Fibroblast of skin of abdomen (primary cell): ENCODE measurements around the gene HOXB2.

Experiments
- DNase-seq: peaks from one replicate; pipeline ENCODE4 v3.0.0-alpha.2; 2013

Gene HOXB2

GRCh38 chr17:48565925-48566710, 21.2 kb upstream of the HOXB2 start:
- DNase-seq, result no peak

DNA sequence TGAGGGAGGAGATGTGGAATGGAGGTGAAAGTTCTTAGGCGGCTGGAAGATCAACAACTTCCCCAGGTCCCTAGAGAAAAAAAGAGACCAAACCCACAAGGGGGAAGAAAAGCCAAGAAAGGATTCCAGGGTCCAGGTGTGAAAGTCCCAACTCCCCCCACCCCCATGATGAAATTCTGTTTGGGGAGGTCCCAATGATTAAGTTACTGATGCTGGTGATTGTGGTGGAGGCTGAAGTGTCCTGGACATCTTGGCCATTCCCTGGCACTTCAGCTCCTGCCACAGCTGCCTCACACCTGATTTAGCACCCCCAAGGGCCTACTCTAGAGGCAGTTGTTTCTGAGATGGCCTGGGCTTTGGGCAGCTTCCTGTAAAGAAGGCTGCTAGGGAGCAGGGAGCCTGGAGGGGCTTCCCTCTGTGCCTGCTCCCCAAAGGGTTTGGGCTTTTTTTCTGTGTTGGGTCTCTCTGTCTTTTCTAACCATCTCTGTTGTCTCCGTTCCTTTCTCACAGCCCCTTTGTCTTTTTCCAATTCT, 20.2 kb upstream of the HOXB2 start:
- no peak for DNase-seq

- peak; percentile 33 for DNase-seq
These were observed 19.5 kb upstream of the HOXB2 start for GRCh38 chr17:48564188-48565021.

DNA sequence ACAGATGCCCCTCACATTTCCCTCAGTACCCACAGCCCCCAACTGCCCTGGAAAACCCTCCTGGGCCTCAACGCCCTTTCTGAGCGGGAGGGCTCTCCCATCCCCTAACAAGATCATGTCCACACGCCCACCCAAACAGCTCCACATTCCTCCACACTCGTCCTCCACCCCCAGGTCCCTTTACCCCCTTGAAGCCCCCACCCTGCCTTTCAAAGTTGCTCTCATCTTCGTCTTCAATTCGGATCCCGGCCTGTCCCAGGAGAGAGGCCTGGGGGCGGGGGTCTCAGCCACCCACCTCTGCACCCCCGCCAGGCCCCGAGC, 18.9 kb upstream of the HOXB2 start:
- DNase-seq, result no peak

GRCh38 chr17:48563385-48563838, 18.5 kb upstream of the HOXB2 start:
- DNase-seq, result peak; percentile 56

GRCh38 chr17:48562934-48563333, 18.0 kb upstream of the HOXB2 start:
- DNase-seq, result no peak

- peak; percentile 92 for DNase-seq
These were observed 17.2 kb upstream of the HOXB2 start for GRCh38 chr17:48561884-48562810.

DNA sequence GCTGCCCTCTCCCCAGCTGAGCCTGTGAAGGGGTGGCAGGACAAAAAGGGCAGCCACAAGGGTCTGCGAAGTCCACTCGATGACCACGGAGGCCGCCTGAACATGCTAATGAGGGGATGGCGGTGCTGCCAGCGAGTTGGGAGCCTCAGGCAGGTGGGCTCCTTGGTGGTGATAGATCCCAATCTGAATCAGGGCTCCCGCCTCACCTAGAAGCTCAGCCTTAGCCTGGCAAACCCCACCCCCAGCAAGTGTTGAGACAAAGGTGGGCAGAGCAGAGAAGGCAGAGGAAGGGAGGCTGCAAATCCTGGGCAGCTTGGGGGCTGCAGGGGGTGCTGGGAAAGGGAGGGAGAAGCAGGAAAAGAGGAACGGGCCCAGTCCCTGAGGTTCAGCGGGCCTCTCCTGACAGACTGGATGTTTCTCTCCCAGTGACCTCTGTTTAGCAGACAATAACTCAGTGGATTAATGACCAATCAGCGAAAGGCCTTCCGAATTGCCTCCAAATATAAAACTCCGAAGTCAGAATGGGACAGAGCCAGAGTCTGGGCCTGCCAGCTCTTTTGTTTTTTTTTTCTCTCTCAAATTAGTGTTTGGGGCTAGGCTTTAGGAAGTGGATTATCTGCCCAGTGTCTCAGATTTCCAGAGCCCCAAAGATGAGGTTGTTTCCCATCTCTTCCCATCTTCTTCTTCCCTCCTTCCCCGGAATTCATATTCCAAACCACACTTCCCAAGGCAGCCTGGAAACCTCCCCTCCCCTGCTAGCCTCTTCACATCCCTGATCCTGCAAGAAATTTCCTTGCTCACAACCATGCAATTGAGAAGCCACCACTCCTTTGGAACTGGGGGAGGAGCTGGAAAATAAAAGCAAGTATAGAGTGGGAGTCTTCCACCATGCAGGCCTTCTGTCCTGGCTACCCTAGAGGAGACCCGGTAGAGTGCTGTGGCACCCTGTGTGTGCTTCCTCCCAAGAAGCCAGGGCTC, 15.2 kb upstream of the HOXB2 start:
- DNase-seq, result peak; percentile 64

DNA sequence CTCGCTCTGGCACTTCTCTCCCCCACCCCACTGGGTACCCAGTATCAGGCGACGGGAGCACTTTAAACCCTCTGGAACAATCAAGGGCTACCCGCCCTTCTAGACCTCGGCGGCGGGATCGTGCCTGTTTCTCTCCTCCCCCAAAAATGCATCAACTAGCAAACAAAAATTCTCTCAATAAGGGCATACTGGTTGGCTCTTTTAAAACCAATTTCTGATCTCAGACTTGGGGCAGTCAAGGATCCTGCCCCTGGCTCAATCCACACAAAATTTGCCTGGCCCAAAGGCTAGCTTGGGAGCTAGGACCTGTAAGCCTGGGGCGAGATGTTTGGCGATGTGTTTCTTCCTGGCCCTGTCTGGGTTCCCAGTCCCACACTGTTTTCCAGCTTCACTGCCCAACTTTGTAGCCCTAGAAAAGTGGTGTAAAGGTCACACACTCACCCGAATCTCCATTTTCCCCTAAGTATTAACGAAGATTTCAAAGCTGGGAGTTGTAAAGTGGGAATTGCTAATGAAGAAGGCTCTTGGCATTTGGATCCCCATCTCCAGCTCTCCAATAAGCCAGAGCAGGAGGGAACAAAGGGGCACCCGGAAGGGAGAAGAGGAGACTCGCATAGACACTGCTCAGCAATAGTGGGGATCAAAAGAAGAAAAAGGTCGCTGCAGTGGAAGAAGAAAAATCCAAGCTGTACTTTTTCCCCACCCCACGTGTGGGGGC, 14.4 kb upstream of the HOXB2 start:
- DNase-seq, result no peak

GRCh38 chr17:48558831-48559121, 13.9 kb upstream of the HOXB2 start:
- DNase-seq, result no peak

- DNase-seq, result no peak
These were observed 13.3 kb upstream of the HOXB2 start for GRCh38 chr17:48558057-48558830.

DNA sequence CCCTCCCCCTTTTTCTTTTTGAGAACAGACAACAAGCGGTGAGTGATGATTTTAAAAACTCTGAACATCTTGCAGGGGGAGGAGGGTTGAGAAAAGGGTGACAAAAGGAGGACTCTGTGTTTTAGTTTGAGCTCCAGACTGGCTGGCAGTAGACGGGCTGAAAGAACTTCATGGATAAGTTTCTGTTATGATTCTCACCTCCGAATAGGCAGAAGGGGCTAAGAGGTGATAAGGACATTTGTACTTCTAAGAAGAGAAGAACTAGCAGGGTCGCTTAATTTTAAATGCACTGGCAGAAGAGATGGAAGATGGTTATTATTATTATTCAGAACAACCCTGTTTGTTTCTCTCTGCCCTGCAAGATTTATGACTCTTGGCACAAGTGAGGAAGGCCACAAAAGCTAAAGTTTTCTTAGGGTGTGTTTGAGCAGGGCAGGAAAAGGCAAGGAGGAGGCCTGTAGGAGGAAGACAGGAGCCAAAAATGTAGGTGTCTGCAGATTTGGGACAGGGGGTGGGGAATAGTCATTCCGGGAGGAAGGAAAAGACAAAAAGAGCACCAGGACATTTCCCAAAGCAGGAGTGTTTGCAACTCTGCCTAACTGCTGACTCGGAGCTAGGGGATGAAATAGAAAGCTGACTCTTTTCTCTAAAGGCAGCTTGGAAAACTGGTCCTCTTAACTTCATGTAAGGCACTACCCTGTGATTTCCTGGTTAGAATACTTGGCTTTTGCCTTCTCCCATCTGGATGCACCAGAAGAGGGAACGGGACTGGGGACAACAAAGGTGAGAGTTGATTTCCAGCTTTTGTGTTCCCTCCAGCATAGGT, 11.9 kb upstream of the HOXB2 start:
- DNase-seq, result peak; percentile 65

DNA sequence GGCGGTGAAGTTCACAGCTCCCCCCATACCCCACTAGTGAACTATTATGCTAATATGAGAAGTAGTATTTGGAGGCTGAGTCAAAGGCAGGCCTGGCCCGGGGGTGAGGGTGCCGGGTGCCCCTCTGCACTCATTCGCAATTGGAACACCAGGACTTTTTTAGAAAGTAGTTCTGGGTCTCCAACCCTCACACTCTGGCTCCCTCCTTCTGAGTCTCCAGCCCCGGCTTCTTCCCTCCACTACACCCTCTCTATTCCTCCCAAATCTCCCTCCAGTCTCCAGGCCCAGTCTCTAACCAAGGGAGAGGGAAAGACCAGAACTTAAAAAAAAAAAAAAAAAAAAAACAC, 11.3 kb upstream of the HOXB2 start:
- DNase-seq, result no peak

DNA sequence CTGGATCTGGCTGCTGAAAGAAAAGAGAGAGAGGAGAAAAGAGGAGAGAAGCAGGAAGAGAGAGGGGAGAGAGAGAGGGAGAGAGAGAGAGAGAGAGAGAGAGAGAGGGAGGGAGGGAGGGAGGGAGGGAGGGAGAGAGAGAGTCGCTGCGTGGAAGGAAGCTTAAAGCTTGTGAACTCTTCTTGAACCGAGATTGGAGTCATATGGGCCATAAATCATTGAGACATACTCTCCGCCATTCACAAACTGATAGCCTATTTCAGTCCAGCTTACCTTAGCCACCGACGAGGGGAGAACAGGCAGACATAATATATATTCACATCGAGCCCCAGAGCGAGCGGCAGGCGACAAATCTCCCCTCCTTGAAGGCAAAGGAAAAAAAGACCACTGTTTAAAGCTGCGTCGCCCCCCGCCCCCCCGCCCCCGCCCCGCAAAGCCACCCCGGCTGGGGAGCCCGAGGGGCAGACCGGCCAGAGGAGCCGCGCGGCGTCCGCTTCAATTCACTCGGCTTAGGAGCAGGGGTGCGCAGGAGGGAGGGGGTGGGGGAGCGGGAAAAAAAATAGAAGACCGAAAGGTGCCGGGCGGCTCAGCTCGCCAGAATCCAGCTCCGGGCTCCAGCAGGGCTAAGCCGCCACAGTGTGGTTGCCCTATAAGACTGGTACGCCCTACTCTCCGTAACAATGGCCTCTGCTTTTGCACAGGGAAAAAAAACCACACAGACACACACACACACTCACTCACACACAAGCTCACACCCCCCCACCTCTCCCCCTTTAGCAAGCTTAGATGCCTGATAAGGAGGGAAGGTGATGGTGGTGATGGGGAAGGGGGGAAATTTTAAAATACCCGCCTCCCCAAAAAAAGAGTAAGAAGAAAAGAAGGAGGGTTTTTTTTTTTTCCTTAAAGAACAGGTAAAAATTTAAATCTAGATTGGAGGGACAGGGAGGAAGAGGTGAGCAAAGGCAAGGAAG, 10.6 kb upstream of the HOXB2 start:
- DNase-seq, result peak; percentile 98

- peak; percentile 36 for DNase-seq
These were observed 9.7 kb upstream of the HOXB2 start for GRCh38 chr17:48554412-48555257.

GRCh38 chr17:48553826-48554225, 8.9 kb upstream of the HOXB2 start:
- DNase-seq, result peak; percentile 8

DNA sequence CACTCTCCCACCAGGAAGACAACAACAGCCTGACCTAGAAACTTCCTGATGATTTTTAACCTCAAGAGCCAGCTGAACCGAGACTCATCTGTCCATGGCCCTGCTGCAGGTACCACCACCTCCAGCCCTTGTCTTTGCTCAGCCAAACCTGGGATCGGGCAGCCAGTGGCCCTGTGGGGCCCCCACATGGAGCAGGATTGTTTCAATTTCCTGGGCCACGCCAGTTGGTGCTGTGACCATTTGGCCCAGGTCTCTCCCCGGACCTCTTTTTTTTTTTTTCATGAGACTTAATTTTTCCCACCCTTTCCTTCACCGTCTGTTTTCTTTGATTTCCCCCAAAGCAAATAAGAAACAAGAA, 8.3 kb upstream of the HOXB2 start:
- DNase-seq, result no peak
